Measurements from ENCODE around the gene ADPRH.

ADPRH gene

GRCh38 chr3:119630128-119630879 lies 51.0 kb downstream of the ADPRH start:
- TF ChIP-seq HDGF (IDR thresholded peaks at IDR 0.05; ENCODE audit: borderline replicate concordance) (no peak), CTBP1 (IDR thresholded peaks at IDR 0.05; ENCODE audit: borderline replicate concordance) (no peak), NFRKB (IDR thresholded peaks at IDR 0.05) (no peak), ZNF384 (IDR thresholded peaks at IDR 0.05) (no peak), TARDBP (IDR thresholded peaks at IDR 0.05) (no peak), LEF1 (IDR thresholded peaks at IDR 0.05; ENCODE audit: borderline replicate concordance) (no peak), ARNT (IDR thresholded peaks at IDR 0.05) (no peak), SP1 (IDR thresholded peaks at IDR 0.05) (no peak), FOXM1 (IDR thresholded peaks at IDR 0.05; ENCODE audit: borderline replicate concordance) (no peak), L3MBTL2 (conservative IDR thresholded peaks at IDR 0.05) (no peak), PKNOX1 (IDR thresholded peaks at IDR 0.05) (no peak), SUZ12 (IDR thresholded peaks at IDR 0.05) (no peak), BHLHE40 (IDR thresholded peaks at IDR 0.05; ENCODE audit: borderline replicate concordance) (no peak), ELF4 (IDR thresholded peaks at IDR 0.05) (no peak), FOXA1 (IDR thresholded peaks at IDR 0.05) (no peak), FOXK2 (IDR thresholded peaks at IDR 0.05) (no peak)
- POLR2A ChIA-PET: interaction anchor here (0.7 kb wide), 1 partner anchor 46 kb away, joined by 3 read pairs; no protein-coding TSS in a partner anchor
- DNase-seq (ENCODE audit: extremely low spot score): no peak
- CTCF ChIA-PET: no interaction called here

- TF ChIP-seq ARNT (IDR thresholded peaks at IDR 0.05): no peak
- TF ChIP-seq SP1 (IDR thresholded peaks at IDR 0.05): no peak
- TF ChIP-seq FOXA1 (IDR thresholded peaks at IDR 0.05): no peak
- no peak for TF ChIP-seq LEF1 (IDR thresholded peaks at IDR 0.05; ENCODE audit: borderline replicate concordance)
- no peak for TF ChIP-seq HDGF (IDR thresholded peaks at IDR 0.05; ENCODE audit: borderline replicate concordance)
- no peak for DNase-seq (ENCODE audit: extremely low spot score)
- POLR2A ChIA-PET: interaction anchor here (0.7 kb wide), 1 partner anchor 45 kb away, joined by 3 read pairs; no protein-coding TSS in a partner anchor
- CTCF ChIA-PET: no interaction called here
These were observed 51.6 kb downstream of the ADPRH start for GRCh38 chr3:119630880-119631329.

GRCh38 chr3:119631516-119631915 lies 52.2 kb downstream of the ADPRH start:
- POLR2A ChIA-PET: no interaction called here
- TF ChIP-seq FOXK2 (IDR thresholded peaks at IDR 0.05) (no peak), CTBP1 (IDR thresholded peaks at IDR 0.05; ENCODE audit: borderline replicate concordance) (no peak), BHLHE40 (IDR thresholded peaks at IDR 0.05; ENCODE audit: borderline replicate concordance) (no peak), ELF4 (IDR thresholded peaks at IDR 0.05) (no peak), SP1 (IDR thresholded peaks at IDR 0.05) (no peak), SUZ12 (IDR thresholded peaks at IDR 0.05) (no peak), FOXM1 (IDR thresholded peaks at IDR 0.05; ENCODE audit: borderline replicate concordance) (no peak), HDGF (IDR thresholded peaks at IDR 0.05; ENCODE audit: borderline replicate concordance) (no peak)
- DNase-seq (ENCODE audit: extremely low spot score): no peak
- CTCF ChIA-PET: no interaction called here

- DNase-seq (ENCODE audit: extremely low spot score): no peak
- no peak for TF ChIP-seq SUZ12 (IDR thresholded peaks at IDR 0.05)
- TF ChIP-seq PKNOX1 (IDR thresholded peaks at IDR 0.05): no peak
- no peak for TF ChIP-seq ELF4 (IDR thresholded peaks at IDR 0.05)
- TF ChIP-seq HDGF (IDR thresholded peaks at IDR 0.05; ENCODE audit: borderline replicate concordance): no peak
- no peak for TF ChIP-seq L3MBTL2 (conservative IDR thresholded peaks at IDR 0.05)
- no peak for TF ChIP-seq FOXM1 (IDR thresholded peaks at IDR 0.05; ENCODE audit: borderline replicate concordance)
- no peak for TF ChIP-seq FOXK2 (IDR thresholded peaks at IDR 0.05)
- TF ChIP-seq TARDBP (IDR thresholded peaks at IDR 0.05): no peak
- TF ChIP-seq ZNF384 (IDR thresholded peaks at IDR 0.05): no peak
- TF ChIP-seq NFRKB (IDR thresholded peaks at IDR 0.05): no peak
- TF ChIP-seq CTBP1 (IDR thresholded peaks at IDR 0.05; ENCODE audit: borderline replicate concordance): no peak
- no peak for TF ChIP-seq LEF1 (IDR thresholded peaks at IDR 0.05; ENCODE audit: borderline replicate concordance)
- TF ChIP-seq BHLHE40 (IDR thresholded peaks at IDR 0.05; ENCODE audit: borderline replicate concordance): no peak
- TF ChIP-seq SP1 (IDR thresholded peaks at IDR 0.05): no peak
- CTCF ChIA-PET: no interaction called here
- POLR2A ChIA-PET: no interaction called here
These were observed 52.9 kb downstream of the ADPRH start for GRCh38 chr3:119632216-119632615.

- TF ChIP-seq BHLHE40 (IDR thresholded peaks at IDR 0.05; ENCODE audit: borderline replicate concordance): no peak
- TF ChIP-seq LEF1 (IDR thresholded peaks at IDR 0.05; ENCODE audit: borderline replicate concordance): no peak
- no peak for TF ChIP-seq SUZ12 (IDR thresholded peaks at IDR 0.05)
- TF ChIP-seq ZNF384 (IDR thresholded peaks at IDR 0.05): no peak
- TF ChIP-seq TARDBP (IDR thresholded peaks at IDR 0.05): no peak
- no peak for TF ChIP-seq HDGF (IDR thresholded peaks at IDR 0.05; ENCODE audit: borderline replicate concordance)
- no peak for TF ChIP-seq L3MBTL2 (conservative IDR thresholded peaks at IDR 0.05)
- ChIA-PET POLR2A (no interaction called here), CTCF (interaction anchor here (0.6 kb wide), 1 partner anchor 366 kb away, joined by 4 read pairs; no protein-coding TSS in a partner anchor)
- DNase-seq (ENCODE audit: extremely low spot score): no peak
These were observed 53.5 kb downstream of the ADPRH start for GRCh38 chr3:119632829-119633228.

- ChIA-PET POLR2A (no interaction called here), CTCF (no interaction called here)
- no peak for TF ChIP-seq ARNT (IDR thresholded peaks at IDR 0.05)
- TF ChIP-seq CTBP1 (IDR thresholded peaks at IDR 0.05; ENCODE audit: borderline replicate concordance): no peak
- TF ChIP-seq ELF4 (IDR thresholded peaks at IDR 0.05): no peak
- TF ChIP-seq TARDBP (IDR thresholded peaks at IDR 0.05): no peak
- TF ChIP-seq FOXA1 (IDR thresholded peaks at IDR 0.05): no peak
- no peak for TF ChIP-seq L3MBTL2 (conservative IDR thresholded peaks at IDR 0.05)
- no peak for TF ChIP-seq LEF1 (IDR thresholded peaks at IDR 0.05; ENCODE audit: borderline replicate concordance)
- TF ChIP-seq HDGF (IDR thresholded peaks at IDR 0.05; ENCODE audit: borderline replicate concordance): no peak
- TF ChIP-seq FOXK2 (IDR thresholded peaks at IDR 0.05): no peak
- no peak for TF ChIP-seq NFRKB (IDR thresholded peaks at IDR 0.05)
- TF ChIP-seq SP1 (IDR thresholded peaks at IDR 0.05): no peak
- no peak for DNase-seq (ENCODE audit: extremely low spot score)
These were observed 56.4 kb downstream of the ADPRH start for GRCh38 chr3:119635719-119636118.

All from HEK293T (cell line).